CD4-positive, alpha-beta T cell treated with Interleukin-4 for 4 hours (primary cell): Measurements from ENCODE around the gene SMCO4.

Experiments used
- DNase-seq: peaks from one replicate; pipeline ENCODE4 v3.0.0-alpha.2; 2020

Gene SMCO4

GRCh38 chr11:93526641-93527583, 16.3 kb downstream of the SMCO4 start:
- no peak for DNase-seq

- no peak for DNase-seq
These were observed 16.9 kb downstream of the SMCO4 start for GRCh38 chr11:93526346-93526633.

GRCh38 chr11:93525601-93526345, 17.4 kb downstream of the SMCO4 start:
- DNase-seq, result no peak

- no peak for DNase-seq
These were observed 18.3 kb downstream of the SMCO4 start for GRCh38 chr11:93524858-93525257.

- no peak for DNase-seq
These were observed 19.0 kb downstream of the SMCO4 start for GRCh38 chr11:93524173-93524536.

GRCh38 chr11:93520726-93521509, 22.3 kb downstream of the SMCO4 start:
- DNase-seq, result peak; percentile 26

GRCh38 chr11:93519179-93519578, 24.0 kb downstream of the SMCO4 start:
- no peak for DNase-seq

GRCh38 chr11:93518081-93518480, 25.1 kb downstream of the SMCO4 start:
- no peak for DNase-seq

GRCh38 chr11:93517611-93518010, 25.6 kb downstream of the SMCO4 start:
- DNase-seq, result no peak

GRCh38 chr11:93517041-93517440, 26.1 kb downstream of the SMCO4 start:
- no peak for DNase-seq

- no peak for DNase-seq
These were observed 27.7 kb downstream of the SMCO4 start for GRCh38 chr11:93515441-93516025.

GRCh38 chr11:93514712-93515111, 28.5 kb downstream of the SMCO4 start:
- DNase-seq, result no peak

GRCh38 chr11:93513772-93514171, 29.4 kb downstream of the SMCO4 start:
- no peak for DNase-seq

- DNase-seq, result no peak
These were observed 30.1 kb downstream of the SMCO4 start for GRCh38 chr11:93512949-93513667.

- DNase-seq, result no peak
These were observed 31.1 kb downstream of the SMCO4 start for GRCh38 chr11:93512073-93512475.

GRCh38 chr11:93510196-93510873, 32.9 kb downstream of the SMCO4 start:
- DNase-seq, result no peak

GRCh38 chr11:93507517-93507916, 35.7 kb downstream of the SMCO4 start:
- DNase-seq, result no peak

- no peak for DNase-seq
These were observed 37.5 kb downstream of the SMCO4 start for GRCh38 chr11:93505703-93506102.

GRCh38 chr11:93504110-93505095, 38.8 kb downstream of the SMCO4 start:
- no peak for DNase-seq

- no peak for DNase-seq
These were observed 41.3 kb downstream of the SMCO4 start for GRCh38 chr11:93501856-93502255.

- no peak for DNase-seq
These were observed 42.4 kb downstream of the SMCO4 start for GRCh38 chr11:93500759-93501158.
